Body of pancreas (tissue), 4 donors: ENCODE measurements around the gene DDIAS. TPM values are rescaled to one million over a fixed set of nuclear protein-coding genes. Genes with fewer than 3 reads are reported as not detected.
"Not testable (repeated sequence)": the region's sequence is repeated elsewhere in the genome, so short reads cannot be mapped to it uniquely, and the experiment has no call there.

ENCODE experiments used
- ATAC-seq: fragments of 150-250 bp; one replicate; pipeline ENCODE4 v1.9.1; 2016
- DNase-seq, 4 donors: peaks; one replicate each; pipeline ENCODE4 v3.0.0-alpha.2; 2019
- H3K27ac ChIP-seq, 4 donors: fragments of 200-600 bp; sonication (generic); 1 replicate in 3 of 4; 2 replicates in 1 of 4; pipeline versions ENCODE4 v1.5.1 to v1.6.1; 2016 to 2019; ENCODE audit warnings: mild to moderate bottlenecking in 1 of 4, mixed read lengths in 1 of 4, moderate library complexity in 1 of 4
- H3K27me3 ChIP-seq, 2 donors: fragments of 200-600 bp; sonication (generic); one replicate each; pipeline ENCODE4 v1.6.0; 2016; ENCODE audit warnings: mild to moderate bottlenecking in 1 of 2
- H3K36me3 ChIP-seq, 2 donors: fragments of 200-600 bp; sonication (generic); replicated peaks in 1 of 2; 2 replicates each; pipeline ENCODE4 v1.5.1; 2016; ENCODE audit warnings: low read depth in 2 of 2; ENCODE audit not compliant: insufficient read depth in 1 of 2
- H3K4me1 ChIP-seq: fragments of 200-600 bp; sonication (generic); one replicate; pipeline ENCODE4 v1.6.0; 2016
- H3K4me3 ChIP-seq, 2 donors: fragments of 200-600 bp; sonication (generic); 1 replicate in 1 of 2; 2 replicates in 1 of 2; pipeline ENCODE4 v1.5.1; 2016 to 2019
- H3K9me3 ChIP-seq, 3 donors: fragments of 200-600 bp; sonication (generic); 1 replicate in 2 of 3; 2 replicates in 1 of 3; pipeline ENCODE4 v1.5.1; 2016
- POLR2A ChIP-seq, 3 donors: fragments of 450-650 bp; IDR thresholded peaks; one replicate each; pipeline ENCODE4 v1.6.1; 2016; ENCODE audit warnings: antibody characterized with exemption in 3 of 3, mild to moderate bottlenecking in 2 of 3
- WGBS, 2 donors: methylation state at CpG; one replicate each; pipeline ENCODE4 v1.1.5; 2017; 5-methylcytosine and 5-hydroxymethylcytosine counted together
- intact Hi-C: fragments of 100-400 bp; cut with DNase I; formaldehyde crosslinking; loops from one replicate; pipeline ENCODE4 v1.15.1; 2023
- total RNA-seq, 2 donors: library from RNA; depleted of rRNA; stranded (reverse); fragments of >200 nt; gene quantifications; one replicate each; pipeline ENCODE4 v1.1.0, GENCODE V29; 2016
- TF ChIP-seq, protein P1 (sequence below), 7 experiments: fragments of 450-650 bp in 4 of 7; fragments of 200-600 bp in 3 of 7; sonication (generic) in 3 of 7; IDR thresholded peaks; one replicate each; pipeline ENCODE4 v1.5.1; 2016 to 2019; ENCODE audit warnings: antibody characterized with exemption in 7 of 7

Gene DDIAS, protein sequence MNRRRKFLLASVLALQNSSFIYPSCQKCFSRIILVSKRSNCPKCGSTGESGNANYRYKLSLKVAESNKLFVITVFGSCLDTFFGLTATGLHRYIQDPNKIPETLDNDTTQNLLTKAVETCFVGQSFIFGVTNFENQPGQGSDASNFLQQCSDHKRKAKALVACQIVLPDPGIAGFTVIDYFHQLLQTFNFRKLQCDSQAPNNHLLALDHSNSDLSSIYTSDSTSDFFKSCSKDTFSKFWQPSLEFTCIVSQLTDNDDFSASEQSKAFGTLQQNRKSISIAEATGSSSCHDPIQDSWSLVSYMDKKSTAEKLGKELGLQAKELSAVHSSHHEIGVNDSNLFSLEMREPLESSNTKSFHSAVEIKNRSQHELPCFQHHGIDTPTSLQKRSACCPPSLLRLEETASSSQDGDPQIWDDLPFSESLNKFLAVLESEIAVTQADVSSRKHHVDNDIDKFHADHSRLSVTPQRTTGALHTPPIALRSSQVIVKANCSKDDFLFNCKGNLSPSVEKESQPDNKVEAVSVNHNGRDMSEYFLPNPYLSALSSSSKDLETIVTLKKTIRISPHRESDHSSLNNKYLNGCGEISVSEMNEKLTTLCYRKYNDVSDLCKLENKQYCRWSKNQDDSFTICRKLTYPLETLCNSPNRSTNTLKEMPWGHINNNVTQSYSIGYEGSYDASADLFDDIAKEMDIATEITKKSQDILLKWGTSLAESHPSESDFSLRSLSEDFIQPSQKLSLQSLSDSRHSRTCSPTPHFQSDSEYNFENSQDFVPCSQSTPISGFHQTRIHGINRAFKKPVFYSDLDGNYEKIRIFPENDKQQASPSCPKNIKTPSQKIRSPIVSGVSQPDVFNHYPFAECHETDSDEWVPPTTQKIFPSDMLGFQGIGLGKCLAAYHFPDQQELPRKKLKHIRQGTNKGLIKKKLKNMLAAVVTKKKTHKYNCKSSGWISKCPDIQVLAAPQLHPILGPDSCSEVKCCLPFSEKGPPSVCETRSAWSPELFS
- not detected for total RNA-seq

- Histone ChIP-seq H3K27me3 (no peaks in the 10 kb centered on the region), H3K36me3 (no peaks in the 10 kb centered on the region), H3K4me3 (peak within 1 kb of the TSS; percentile 65 to 82), H3K27ac (peak within 1 kb of the TSS; percentile 89 to 93 (median 90)), H3K4me1 (peaks cover 19% of the 10 kb centered on the region), H3K9me3 (no peaks in the 10 kb centered on the region)
- intact Hi-C loops = no loop called here
- 0 to 1% methylated on average over 44 to 49 of the region's 49 CpGs for WGBS, 2 donors
- DNase-seq (peak; percentile 94 to 98 (median 96)), ATAC-seq (peak; percentile 92)
- peak; percentile 53 to 87 (median 82) for TF ChIP-seq POLR2A (IDR thresholded peaks at IDR 0.05)
- TF ChIP-seq, protein P1, sequence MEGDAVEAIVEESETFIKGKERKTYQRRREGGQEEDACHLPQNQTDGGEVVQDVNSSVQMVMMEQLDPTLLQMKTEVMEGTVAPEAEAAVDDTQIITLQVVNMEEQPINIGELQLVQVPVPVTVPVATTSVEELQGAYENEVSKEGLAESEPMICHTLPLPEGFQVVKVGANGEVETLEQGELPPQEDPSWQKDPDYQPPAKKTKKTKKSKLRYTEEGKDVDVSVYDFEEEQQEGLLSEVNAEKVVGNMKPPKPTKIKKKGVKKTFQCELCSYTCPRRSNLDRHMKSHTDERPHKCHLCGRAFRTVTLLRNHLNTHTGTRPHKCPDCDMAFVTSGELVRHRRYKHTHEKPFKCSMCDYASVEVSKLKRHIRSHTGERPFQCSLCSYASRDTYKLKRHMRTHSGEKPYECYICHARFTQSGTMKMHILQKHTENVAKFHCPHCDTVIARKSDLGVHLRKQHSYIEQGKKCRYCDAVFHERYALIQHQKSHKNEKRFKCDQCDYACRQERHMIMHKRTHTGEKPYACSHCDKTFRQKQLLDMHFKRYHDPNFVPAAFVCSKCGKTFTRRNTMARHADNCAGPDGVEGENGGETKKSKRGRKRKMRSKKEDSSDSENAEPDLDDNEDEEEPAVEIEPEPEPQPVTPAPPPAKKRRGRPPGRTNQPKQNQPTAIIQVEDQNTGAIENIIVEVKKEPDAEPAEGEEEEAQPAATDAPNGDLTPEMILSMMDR (IDR thresholded peaks at IDR 0.05) = peak in 2 of 7 experiments; percentile 18 to 21
Observed at GRCh38 chr11:82901165-82901921, at the start of gene DDIAS. TSS of gene DDIAS (plus strand) at chr11:82901736. CDS start at chr11:82914739, 13,003 bp downstream.

DNA sequence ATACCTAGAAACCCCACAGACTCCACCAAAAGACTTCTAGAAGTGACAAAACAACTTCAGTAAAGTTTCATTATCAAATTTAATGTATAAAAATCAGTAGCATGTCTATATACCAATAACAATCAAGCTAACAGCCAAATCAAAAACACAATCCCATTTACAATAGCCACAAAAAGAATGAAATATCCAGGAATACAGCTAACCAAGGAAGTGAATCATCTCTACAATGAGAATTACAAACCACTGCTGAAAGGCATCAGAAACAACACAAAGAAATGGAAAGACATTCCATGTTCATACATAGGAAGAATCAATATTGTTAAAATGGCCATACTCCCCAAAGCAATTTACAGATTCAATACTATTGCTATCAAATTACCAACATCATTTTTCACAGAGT, 47.3 kb upstream of the DDIAS start:
- TF ChIP-seq POLR2A (IDR thresholded peaks at IDR 0.05) = no peak
- TF ChIP-seq, protein P1 (IDR thresholded peaks at IDR 0.05) = no peak
- intact Hi-C loops = no loop called here
- no peaks in the 10 kb centered on the region for H3K27me3 ChIP-seq
- no peaks in the 10 kb centered on the region for H3K36me3 ChIP-seq
- no peaks in the 10 kb centered on the region for H3K4me1 ChIP-seq
- H3K4me3 ChIP-seq = no peak overlapping the region
- H3K9me3 ChIP-seq = no peaks in the 10 kb centered on the region
- no peak for DNase-seq
- ATAC-seq = no peak
- H3K27ac ChIP-seq = no peak overlapping the region

DNA sequence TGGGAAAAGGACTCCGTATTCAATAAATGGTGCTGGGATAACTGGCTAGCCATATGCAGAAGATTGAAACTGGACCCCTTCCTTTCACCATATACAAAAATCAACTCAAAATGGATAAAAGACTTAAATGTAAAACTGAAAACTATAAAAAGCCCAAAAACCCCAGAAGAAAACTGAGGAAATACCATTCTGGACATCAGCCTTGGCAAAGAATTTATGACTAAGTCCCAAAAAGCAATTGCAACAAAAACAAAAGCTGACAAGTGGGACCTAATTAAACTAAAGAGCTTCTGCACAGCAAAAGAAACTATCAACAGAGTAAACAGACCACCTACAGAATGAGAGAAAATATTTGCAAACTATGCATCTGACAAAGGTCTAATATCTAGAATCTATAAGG, 46.6 kb upstream of the DDIAS start:
- H3K4me3 ChIP-seq, ATAC-seq, H3K36me3 ChIP-seq, intact Hi-C loops, H3K4me1 ChIP-seq, DNase-seq, H3K9me3 ChIP-seq, H3K27me3 ChIP-seq, H3K27ac ChIP-seq: not testable (repeated sequence)
- WGBS, 2 donors = 93 to 100% methylated on average over 1 of the region's 1 CpG

GRCh38 chr11:82855616-82856015, 45.9 kb upstream of the DDIAS start:
- no peak overlapping the region for H3K27ac ChIP-seq
- 98 to 100% methylated on average over 2 of the region's 2 CpGs for WGBS, 2 donors
- no peaks in the 10 kb centered on the region for H3K4me1 ChIP-seq
- intact Hi-C loops = no loop called here
- ATAC-seq = no peak
- TF ChIP-seq POLR2A (IDR thresholded peaks at IDR 0.05) = no peak
- TF ChIP-seq, protein P1 (IDR thresholded peaks at IDR 0.05) = no peak
- no peaks in the 10 kb centered on the region for H3K9me3 ChIP-seq
- no peak overlapping the region for H3K4me3 ChIP-seq
- no peak for DNase-seq
- H3K36me3 ChIP-seq = no peaks in the 10 kb centered on the region
- no peaks in the 10 kb centered on the region for H3K27me3 ChIP-seq
